ENCODE results near the gene BTAF1.
"Not testable (repeated sequence)": the region's sequence is repeated elsewhere in the genome, so short reads cannot be mapped to it uniquely, and the experiment has no call there.

Gene BTAF1

DNA sequence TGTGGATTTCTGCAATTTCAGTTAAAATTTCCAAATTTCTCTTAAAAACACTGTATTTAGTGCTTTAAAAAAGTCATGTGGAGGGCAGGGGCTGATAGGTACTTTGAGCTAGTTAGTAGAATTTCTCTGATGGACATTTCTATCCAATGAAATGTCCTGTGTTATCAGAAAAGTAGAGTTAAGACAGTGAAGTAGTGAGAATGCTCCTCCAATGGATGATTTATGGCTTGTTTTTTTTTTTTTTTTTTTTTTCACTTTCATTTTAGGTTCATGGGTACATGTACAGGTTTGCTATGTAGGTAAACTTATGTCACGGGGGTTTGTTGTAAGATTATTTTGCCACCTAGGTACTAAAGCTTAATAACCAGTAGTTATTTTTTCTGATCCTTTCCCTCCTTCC, 55.0 kb downstream of the BTAF1 start:
- DNase-seq (ENCODE audit: low read depth), result no peak

DNA sequence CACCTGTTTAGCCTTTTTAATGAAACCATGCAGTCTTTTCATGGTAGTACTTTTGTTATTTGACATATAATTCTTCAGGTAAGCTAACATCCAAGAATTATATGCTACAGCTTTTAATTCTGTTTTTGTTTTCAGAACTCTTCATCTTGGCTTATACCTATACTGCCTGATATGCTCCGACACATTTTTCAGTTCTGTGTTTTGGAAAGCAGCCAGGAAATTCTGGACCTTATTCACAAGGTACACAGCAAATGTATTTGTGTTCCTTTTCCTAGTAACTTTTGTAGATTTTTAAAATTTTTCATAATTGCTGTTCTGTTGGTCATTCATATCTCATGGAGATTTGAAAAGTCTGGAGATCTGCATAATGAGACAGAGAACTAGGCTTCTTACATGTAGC, 56.7 kb downstream of the BTAF1 start:
- no peak for DNase-seq (ENCODE audit: low read depth)

DNA sequence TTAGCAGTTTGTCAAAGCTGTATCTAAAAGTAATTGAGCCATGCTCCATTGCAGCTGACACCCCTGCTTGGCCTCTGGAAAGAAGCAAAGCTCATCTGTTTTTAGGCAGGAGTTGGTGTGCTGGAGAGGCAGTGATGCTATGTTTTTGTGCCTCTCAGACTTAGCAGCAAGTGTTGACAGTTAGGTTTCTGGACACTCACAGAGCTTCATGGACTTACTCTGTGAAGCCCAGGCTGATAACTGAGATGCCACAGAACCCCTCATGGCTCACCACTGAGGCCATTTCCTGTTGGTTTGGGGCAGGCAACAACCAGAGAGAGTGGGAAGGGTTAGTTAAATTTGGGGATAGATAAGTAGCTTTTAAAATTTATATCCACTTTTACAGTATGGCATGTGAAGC, 59.8 kb downstream of the BTAF1 start:
- DNase-seq (ENCODE audit: low read depth), result no peak

DNA sequence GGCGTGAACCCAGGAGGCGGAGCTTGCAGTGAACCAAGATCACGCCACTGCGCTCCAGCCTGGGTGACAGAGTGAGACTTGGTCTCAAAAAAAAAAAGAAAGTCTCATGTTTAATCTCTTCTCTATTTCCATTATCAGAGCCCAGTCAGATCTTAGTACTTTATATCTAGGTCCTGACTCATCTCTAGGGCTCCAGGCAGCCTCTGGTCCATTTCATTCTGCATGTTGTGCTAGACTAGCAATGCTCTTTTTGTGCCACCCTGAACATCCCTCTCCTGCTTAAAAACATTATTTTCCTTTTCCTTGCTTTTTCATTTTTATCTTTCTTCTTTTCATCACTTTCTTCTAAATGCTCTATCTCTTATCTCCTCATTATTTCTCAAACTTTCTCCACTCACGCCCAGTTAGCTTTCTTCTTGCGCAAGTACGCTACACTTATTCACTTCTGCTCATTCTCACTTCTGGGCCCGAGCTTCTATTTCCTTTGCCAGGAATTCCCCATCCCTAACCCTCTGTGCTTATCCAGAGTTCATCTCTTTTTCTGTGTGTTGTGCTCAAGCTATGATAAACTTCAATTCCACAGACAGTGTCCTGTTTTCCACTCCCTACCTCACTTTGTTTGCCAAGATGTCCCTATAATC, 63.9 kb downstream of the BTAF1 start:
- DNase-seq (ENCODE audit: low read depth), result peak; percentile 39

DNA sequence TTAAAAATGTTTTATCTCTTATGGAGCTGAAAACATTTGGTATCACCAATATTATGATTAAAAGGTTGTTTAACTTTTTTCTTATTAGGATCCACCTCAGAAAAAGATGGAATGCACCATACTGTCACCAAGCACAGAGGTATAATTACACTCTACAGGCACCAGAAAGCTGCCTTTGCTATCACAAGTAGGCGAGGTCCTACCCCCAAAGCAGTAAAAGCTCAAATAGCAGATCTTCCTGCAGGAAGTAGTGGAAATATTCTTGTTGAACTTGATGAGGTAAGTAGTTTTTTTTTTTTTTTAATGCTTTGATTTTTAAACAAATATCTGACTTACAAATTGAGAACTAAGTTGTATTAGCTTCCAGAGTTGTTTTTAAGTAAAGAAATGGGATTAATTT, 68.5 kb downstream of the BTAF1 start:
- DNase-seq (ENCODE audit: low read depth), result no peak

DNA sequence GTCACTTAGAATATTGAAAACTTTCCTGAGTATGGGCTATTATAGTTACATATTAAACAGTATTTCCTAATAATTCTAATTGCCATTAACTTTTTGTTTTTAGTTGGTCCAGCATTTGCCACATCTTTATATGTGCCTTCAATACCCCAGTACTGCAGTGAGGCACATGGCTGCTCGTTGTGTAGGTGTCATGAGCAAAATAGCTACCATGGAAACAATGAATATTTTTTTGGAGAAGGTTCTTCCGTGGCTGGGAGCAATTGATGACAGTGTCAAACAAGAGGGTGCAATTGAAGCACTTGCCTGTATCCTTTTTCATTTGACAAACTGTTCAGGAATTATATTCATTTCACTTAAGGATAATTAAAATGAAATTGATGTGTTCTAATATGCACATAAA, 72.7 kb downstream of the BTAF1 start:
- DNase-seq (ENCODE audit: low read depth), result no peak

DNA sequence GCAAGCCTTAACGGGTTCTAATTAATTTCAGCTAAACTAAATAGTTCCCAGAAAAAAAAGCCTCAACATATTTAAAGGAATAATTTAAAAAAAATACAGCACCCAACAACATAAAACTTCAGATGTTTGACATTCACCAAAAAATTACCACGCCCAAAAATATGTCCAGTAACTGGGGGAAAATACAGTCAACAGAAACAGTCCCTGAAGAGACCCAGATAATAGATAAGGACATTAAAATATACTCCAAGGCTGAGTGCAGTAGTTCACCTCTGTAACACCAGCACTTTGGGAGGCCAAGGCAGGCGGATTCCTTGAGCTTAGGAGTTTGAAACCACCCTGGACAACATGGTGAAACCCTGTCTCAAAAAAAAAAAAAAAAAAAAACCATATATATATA, 78.0 kb downstream of the BTAF1 start:
- DNase-seq (ENCODE audit: low read depth), result no peak

DNA sequence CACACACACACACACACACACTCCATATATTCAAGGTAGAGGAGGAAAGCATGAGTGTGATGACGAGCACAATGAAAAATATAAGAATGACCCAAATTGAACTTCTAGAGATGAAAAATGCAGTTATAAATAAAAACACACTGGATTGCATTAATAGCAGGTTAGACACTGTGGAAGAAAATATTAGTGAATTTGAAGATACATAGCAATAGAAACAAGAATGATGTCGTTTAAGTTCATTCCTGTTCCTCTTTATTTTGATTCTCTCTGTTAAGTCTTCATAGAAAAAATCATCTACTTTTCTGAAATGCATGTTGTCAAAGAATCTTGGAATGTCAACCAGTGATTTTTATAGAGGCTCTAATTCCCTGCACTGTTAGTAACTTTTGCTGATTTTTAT, 78.4 kb downstream of the BTAF1 start:
- DNase-seq (ENCODE audit: low read depth), result no peak

DNA sequence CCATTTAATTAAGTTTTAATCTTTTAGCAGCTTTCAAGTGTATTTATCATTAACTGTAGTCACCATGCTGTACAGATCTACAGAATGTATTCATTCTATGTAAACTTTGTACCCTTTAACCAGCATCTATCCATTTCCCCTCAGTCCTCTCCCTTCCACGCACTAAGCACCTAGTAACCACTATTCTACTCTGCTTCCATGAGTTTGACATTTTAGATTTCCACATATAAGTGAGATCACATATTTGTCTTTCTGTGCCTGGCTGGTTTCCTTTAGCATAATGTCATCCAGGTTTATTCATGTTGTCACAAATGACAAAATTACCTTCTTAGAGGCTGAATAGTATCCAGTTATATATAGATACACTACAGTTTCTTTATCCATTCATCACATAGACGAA, 79.7 kb downstream of the BTAF1 start:
- no peak for DNase-seq (ENCODE audit: low read depth)

DNA sequence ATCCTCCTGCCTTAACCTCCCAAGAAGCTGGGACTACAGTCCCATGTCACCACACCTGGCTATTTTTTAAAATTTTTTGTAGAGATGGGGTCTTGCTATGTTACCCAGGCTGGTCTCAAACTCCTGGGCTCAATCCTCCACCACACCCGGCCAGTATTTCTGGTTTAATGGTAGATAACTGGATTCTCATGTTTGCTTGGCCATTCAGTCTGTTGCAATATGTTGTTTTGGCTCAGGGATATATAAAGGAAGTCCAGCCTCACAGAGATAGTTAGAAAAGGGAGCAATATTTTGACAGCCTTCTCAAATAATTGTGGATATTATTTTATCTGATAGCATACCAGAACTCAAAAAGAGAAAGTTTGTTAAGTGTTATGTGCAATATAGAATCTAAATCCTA, 82.4 kb downstream of the BTAF1 start:
- no peak for DNase-seq (ENCODE audit: low read depth)

DNA sequence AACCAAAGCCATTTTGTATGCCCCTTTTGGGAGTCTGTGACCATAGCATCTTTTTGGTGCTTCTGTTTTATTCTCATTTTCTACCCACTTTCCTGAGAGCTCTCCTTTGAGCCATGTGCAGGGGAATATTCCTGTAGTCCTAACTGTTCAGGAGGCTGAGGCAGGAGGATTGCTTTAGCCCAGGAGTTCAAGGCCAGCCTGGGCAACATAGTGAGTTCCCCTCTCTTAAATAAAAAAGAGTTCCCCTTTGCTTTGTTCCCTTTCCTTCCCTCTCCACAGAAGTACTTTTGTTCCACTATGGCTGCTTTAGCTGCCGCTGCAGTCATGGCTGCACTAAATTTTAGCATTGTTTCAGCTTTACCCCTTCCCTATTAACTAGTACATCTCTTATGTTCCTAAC, 85.9 kb downstream of the BTAF1 start:
- DNase-seq (ENCODE audit: low read depth), result no peak

DNA sequence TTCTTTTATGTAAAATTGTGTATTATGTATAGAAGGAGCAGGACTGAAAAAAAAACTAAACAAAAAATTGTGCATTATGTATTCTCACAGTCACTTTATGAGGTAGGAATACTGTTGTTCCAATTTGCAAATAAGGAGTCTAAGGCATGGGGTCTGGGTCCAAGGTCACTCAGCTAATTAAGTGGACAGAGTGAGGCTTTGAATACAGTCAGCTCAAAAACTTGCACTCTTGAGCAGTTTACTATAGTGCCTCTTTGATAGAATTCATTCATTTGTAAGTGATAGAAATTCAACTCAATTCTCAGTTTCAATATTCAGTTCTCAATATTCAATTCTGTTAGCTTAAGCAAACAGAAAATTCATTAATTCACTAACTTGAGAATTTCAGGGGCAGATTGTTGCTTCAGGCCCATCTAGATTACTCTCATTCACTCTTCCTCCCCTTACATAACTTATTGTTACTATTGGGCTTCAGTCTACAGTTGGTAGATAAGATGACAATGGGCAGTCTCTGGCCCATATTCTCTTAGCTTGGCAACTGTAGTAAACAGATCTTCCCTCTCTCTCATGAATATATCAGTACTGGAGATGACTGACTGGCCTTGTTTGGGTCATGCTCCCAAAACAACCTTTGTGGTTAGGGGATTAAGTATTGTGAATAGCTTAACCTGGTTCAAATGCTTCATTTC, 86.6 kb downstream of the BTAF1 start:
- peak; percentile 5 for DNase-seq (ENCODE audit: low read depth)

DNA sequence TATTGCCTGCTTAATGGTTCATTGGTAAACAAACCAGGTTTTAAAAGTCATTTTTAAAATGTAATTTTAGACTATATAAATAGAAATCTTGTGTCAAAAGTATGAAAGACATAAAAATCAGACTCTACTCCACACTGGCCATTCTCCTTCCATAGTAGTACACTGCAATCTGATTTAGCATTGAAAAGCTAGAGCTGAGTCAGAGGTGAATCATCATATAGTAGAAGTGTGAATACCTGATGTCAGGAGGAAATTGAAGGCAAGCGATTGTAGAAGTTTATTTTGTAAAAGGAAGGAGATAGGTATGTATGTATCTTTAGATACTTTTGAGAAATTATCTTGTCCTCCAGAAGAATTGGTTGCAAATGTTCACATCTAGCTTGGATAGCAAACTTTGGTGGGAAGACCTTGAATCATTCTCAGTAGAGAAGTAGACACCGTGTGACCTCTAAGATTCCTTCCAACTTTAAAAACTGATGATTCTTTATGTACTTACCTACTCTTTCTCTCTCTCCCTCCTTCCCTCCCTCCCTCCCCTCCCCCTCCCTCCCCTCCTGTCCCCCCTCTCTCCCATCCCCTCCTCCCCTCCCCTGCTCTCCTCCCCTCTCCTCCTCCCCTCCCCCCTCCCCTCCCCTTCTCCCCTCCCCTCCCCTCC, 88.1 kb downstream of the BTAF1 start:
- peak; percentile 82 for DNase-seq (ENCODE audit: low read depth)

DNA sequence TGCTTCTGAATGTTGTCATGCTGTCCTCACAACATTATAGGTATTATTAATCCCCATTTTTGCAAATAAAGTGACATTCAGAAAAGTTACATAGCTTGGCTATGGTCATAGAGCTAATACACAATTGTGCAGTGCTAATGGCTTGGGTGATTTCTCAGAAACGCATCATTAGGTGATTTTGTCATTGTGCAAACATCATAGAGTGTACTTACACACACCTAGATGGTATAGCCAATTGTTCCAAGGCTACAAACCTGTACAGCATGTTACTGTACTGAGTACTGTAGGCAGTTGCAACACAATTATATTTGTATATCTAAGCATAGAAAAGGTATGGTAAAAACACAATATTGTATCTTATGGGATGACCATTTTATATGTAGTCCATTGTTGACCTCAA, 91.0 kb downstream of the BTAF1 start:
- DNase-seq (ENCODE audit: low read depth), result no peak

DNA sequence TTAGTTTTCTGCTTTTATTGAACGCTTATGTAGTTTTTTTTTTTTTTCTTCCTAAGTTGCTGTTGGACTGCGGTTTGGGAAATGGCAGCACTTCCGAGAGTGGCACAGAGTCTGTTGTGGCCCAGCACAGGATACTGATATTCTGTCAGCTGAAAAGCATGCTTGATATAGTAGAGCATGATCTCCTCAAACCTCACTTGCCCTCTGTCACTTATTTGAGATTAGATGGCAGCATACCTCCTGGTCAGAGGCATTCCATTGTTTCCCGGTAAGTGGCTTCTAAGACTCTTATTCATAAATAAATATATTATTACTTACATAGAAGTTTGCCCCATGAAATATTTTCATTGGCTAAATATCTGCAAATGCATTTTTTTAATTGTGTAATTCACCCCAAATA, 101.1 kb downstream of the BTAF1 start:
- peak; percentile 40 for DNase-seq (ENCODE audit: low read depth)

DNA sequence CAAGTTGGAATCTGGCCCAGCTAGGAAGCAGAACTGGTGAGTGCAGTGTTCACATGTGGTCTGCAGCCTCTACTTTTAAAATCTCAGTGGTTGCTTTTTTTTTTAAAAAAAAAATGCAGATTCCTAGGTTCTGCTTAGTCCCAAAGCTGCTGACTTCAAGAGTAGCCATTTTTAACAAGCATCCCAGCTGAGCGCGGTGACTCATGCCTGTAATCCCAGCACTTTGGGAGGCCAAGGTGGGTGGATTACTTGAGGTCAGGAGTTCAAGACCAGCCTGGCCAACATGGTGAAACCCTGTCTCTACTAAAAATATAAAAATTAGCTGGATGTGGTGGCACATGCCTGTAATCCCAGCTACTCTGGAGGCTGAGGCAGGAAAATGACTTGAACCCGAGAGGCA, 101.8 kb downstream of the BTAF1 start:
- DNase-seq (ENCODE audit: low read depth), result peak; percentile 28

DNA sequence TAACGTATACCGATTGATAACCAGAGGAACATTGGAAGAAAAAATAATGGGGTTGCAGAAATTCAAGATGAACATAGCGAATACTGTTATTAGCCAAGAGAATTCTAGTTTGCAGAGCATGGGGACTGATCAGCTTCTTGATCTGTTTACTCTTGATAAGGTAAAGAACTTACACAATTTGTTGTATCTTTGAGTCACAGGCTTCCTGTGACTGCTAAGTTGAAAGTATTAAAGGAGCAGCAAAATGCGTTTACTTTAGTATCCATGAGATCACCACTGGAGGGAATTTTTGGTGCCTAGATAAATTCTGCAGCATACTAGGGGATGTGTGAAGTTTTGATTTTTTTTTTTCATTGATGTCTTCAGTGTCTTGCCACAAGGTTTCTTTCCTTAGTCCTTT, 103.6 kb downstream of the BTAF1 start:
- peak; percentile 42 for DNase-seq (ENCODE audit: low read depth)

DNA sequence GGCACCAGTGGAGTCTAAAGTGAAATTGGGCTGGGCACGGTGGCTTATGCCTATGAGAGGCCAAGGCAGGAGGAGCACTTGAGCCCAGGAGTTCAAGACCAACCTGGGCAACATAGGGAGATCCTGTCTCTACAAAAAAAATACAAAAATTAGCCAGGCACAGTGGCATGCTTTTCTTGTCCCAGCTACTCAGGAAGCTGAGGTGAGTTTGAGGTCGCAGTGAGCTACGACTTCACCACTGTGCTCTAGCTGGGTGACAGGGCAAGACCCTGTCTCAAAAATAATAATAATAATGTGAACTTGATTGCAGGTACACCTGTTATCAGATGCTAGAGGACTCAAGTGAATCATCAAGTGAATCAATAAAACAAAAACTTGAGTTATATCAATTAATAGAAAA, 108.0 kb downstream of the BTAF1 start:
- DNase-seq (ENCODE audit: low read depth), result no peak

DNA sequence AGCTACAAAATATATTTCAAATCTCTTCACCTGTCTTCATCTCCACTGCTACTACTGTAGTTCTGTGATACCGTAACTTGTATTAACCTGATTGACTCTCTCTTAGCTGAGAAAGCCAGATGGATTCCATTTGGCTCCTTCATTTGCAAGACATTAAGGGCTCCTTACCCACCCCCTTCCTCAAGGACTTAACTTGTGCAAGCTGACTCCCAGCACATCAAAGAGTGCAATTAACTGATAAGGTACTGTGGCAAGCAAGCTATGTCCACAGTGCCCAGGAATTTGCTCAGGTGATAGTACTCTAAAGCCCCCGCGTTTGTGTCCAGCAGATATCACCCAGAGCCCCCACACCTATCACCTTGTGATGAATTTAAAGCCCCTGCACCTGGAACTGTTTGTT, 109.5 kb downstream of the BTAF1 start:
- DNase-seq (ENCODE audit: low read depth), result not testable (repeated sequence)

DNA sequence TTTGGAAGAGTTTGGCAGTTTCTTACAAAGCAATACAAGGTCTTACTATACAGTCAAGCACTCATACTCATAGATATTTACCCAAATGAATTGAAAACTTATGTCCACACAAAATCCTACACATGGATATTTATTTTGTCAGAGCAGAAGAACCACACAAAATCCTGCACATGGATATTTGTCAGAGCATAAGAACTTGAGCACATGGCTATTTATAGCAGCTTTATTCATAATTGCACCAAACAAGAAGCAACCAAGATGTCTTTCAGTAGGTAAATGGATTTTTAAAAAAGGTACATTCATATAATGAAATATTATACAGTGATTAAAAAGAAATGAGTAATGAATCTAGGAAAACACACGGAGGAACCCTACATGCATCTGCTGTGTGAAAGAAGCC, 115.4 kb downstream of the BTAF1 start:
- DNase-seq (ENCODE audit: low read depth), result no peak

DNA sequence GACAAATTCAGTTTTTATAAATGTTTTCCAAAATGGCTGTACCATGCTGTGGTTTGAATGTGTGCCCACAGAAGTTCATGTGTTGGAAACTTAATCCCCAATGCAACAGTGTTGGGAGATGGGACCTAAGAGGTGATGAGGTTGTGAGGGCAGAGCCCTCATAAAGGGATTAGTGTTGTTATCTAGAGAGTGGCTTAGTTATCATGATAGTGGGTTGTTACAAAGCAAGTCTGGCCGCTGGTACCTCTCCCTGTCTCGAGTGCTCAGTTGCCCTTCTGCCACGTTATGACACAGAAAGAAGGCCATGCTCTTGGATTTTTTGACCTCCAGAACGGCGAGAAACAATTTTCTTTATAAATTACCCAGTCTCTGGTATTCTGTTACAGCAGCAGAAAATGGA, 119.0 kb downstream of the BTAF1 start:
- no peak for DNase-seq (ENCODE audit: low read depth)

DNA sequence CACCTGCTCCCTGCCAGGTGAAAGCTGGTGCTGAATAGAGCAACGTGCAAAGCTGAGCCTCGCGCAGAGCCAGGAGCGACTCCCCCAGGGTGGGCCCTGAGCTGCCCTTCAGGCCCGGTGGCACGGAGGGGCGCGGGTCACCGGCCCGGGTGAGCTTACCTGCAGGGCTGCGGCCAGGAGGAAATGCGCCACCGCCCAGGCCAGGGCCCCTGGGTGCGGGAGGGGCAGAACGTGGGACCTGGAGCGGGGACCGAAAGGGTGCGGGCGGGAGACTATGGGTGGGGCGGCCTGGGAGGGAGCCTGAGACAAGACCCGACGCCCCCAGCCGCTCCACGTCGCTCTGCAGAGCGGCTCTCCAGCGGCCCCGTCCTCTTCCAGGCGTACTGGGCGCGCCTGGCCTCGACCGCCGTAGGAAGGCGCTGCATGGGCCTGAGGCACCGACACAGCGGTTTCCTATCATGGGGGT, 122.1 kb downstream of the BTAF1 start:
- no peak for DNase-seq (ENCODE audit: low read depth)

DNA sequence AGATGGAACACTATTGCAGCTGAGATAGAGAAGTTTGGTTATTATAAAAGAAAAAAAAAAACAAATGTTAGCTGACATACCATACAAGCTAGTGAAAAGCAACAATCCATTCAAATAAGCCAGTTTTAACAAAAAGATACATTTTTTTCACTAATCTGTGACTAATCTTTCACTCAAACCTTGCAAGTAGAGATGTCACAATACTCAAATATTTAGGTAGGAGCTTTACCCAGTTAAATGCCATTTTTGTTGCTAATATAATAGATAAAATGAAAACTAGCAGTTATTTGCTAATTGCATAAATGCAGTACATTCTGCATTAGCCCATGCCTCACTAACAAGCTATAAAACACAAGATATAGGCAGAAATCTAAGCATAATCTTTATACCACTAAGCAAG, 123.6 kb downstream of the BTAF1 start:
- DNase-seq (ENCODE audit: low read depth), result peak; percentile 24

DNA sequence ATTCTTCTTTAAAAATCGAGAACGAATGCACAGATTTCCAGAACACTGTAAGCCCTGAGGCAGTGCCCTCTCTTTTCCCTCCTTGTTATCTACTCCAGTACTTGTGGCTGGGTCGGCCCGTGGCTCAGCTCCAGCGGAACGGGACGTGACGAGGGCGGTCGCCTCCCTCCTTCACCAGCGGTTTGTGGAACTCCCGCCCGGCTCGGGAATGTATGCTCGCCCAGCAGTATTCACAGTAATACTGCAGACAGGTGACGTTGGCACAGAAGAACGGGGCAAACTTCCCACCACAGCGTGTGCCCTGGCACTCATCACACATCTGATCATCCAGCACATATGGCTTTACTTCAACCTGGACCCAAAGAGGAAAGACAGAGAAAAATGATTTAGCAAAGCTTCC, 128.5 kb downstream of the BTAF1 start:
- no peak for DNase-seq (ENCODE audit: low read depth)

Measured in iris pigment epithelial cell (primary cell).